Measurements from ENCODE around the gene RBCK1. TPM values are rescaled to one million over a fixed set of nuclear protein-coding genes. Genes with fewer than 3 reads are reported as not detected.
"Not testable (repeated sequence)": the region's sequence is repeated elsewhere in the genome, so short reads cannot be mapped to it uniquely, and the experiment has no call there.

Gene RBCK1
- total RNA-seq, 4 donors from 2014 or later = 133 to 254 (median 154) TPM

GRCh38 chr20:368915-369314, 39.2 kb upstream of the RBCK1 start:
- Histone ChIP-seq H3K27me3 (no peaks in the 10 kb centered on the region), H3K4me3 (no peak overlapping the region), H3K4me1 (peaks cover 0 to 8% (median 0%) of the 10 kb centered on the region in 4 donors), H3K9me3 (no peaks in the 10 kb centered on the region), H3K27ac (no peak overlapping the region), H3K36me3 (no peaks in the 10 kb centered on the region)
- no peak for DNase-seq
- TF ChIP-seq POLR2A (IDR thresholded peaks at IDR 0.05) = no peak
- TF ChIP-seq CTCF (IDR thresholded peaks at IDR 0.05) = no peak

GRCh38 chr20:370151-370600, 37.9 kb upstream of the RBCK1 start:
- Histone ChIP-seq H3K9me3 (no peaks in the 10 kb centered on the region), H3K4me1 (peaks cover 0 to 8% (median 0%) of the 10 kb centered on the region in 4 donors), H3K27me3 (no peaks in the 10 kb centered on the region), H3K27ac (no peak overlapping the region), H3K4me3 (no peak overlapping the region), H3K36me3 (no peaks in the 10 kb centered on the region)
- no peak for DNase-seq
- TF ChIP-seq CTCF (IDR thresholded peaks at IDR 0.05) = no peak
- TF ChIP-seq POLR2A (IDR thresholded peaks at IDR 0.05) = no peak

- no peak for DNase-seq
- Histone ChIP-seq H3K4me1 (peaks cover 0 to 8% (median 0%) of the 10 kb centered on the region in 4 donors), H3K27me3 (no peaks in the 10 kb centered on the region), H3K36me3 (no peaks in the 10 kb centered on the region), H3K27ac (peak overlapping the region in 1 of 4 donors; percentile 50), H3K4me3 (no peak overlapping the region), H3K9me3 (no peaks in the 10 kb centered on the region)
- TF ChIP-seq POLR2A (IDR thresholded peaks at IDR 0.05) (no peak), CTCF (IDR thresholded peaks at IDR 0.05) (no peak)
These were observed 36.9 kb upstream of the RBCK1 start for GRCh38 chr20:370977-371754.

GRCh38 chr20:371755-372542, 36.1 kb upstream of the RBCK1 start:
- Histone ChIP-seq H3K4me3 (no peak overlapping the region), H3K36me3 (no peaks in the 10 kb centered on the region), H3K4me1 (peaks cover 0 to 8% (median 0%) of the 10 kb centered on the region in 4 donors), H3K9me3 (no peaks in the 10 kb centered on the region), H3K27me3 (no peaks in the 10 kb centered on the region), H3K27ac (peak overlapping the region in 1 of 4 donors; percentile 70)
- no peak for TF ChIP-seq CTCF (IDR thresholded peaks at IDR 0.05)
- TF ChIP-seq POLR2A (IDR thresholded peaks at IDR 0.05) = no peak
- DNase-seq = peak in 2 of 3 donors; percentile 24 to 76

GRCh38 chr20:372543-373082, 35.5 kb upstream of the RBCK1 start:
- H3K27ac ChIP-seq = peak overlapping the region in 1 of 4 donors; percentile 70
- not testable (repeated sequence) for H3K4me1 ChIP-seq, H3K27me3 ChIP-seq, H3K4me3 ChIP-seq, H3K36me3 ChIP-seq, DNase-seq, H3K9me3 ChIP-seq
